Testis (tissue), 3 donors: ENCODE data around the gene SAP30BP. TPM values are rescaled to one million over a fixed set of nuclear protein-coding genes. Genes with fewer than 3 reads are reported as not detected.
A peak's percentile ranks its signal among the peaks of the same experiment; 100 is the strongest.

Experiments
- DNase-seq: peaks from one replicate; pipeline ENCODE4 v3.0.0-alpha.2; 2019
- H3K27ac ChIP-seq, 2 donors: fragments of 200-600 bp; sonication (generic); one replicate each; pipeline ENCODE4 v1.5.1; 2019
- H3K27me3 ChIP-seq: fragments of 200-600 bp; sonication (generic); one replicate; pipeline ENCODE4 v1.5.1; 2019
- H3K36me3 ChIP-seq: fragments of 200-600 bp; sonication (generic); one replicate; pipeline ENCODE4 v1.5.1; 2017; ENCODE audit warnings: low read depth; ENCODE audit errors: missing control alignments
- H3K4me1 ChIP-seq: fragments of 200-600 bp; sonication (generic); one replicate; pipeline ENCODE4 v1.5.1; 2019
- H3K4me3 ChIP-seq, 2 donors: fragments of 200-600 bp; sonication (generic); one replicate each; pipeline ENCODE4 v1.5.1; 2017 to 2019
- H3K9me3 ChIP-seq: fragments of 200-600 bp; sonication (generic); one replicate; pipeline ENCODE4 v1.5.1; 2017
- POLR2A ChIP-seq: fragments of 450-650 bp; IDR thresholded peaks from one replicate; pipeline ENCODE4 v1.6.1; 2017; ENCODE audit warnings: antibody characterized with exemption, mild to moderate bottlenecking, moderate library complexity
- WGBS, 2 donors: methylation state at CpG; one replicate each; pipeline ENCODE4 v1.1.5; 2018; 5-methylcytosine and 5-hydroxymethylcytosine counted together
- intact Hi-C: fragments of 100-400 bp; cut with DNase I; formaldehyde crosslinking; loops from one replicate; pipeline ENCODE4 v1.15.1; 2023; ENCODE audit warnings: low total_unique reads
- polyA plus RNA-seq: library from polyadenylated mRNA; stranded (reverse); fragments of 350-450 nt; fragmentation: Illumina TruSeq; extraction: RNeasy Lipid Tissue Mini Kit (QIAGEN cat#74804); gene quantifications from one replicate; pipeline ENCODE4 v1.2.3, GENCODE V29; 2014; ENCODE audit warnings: low read depth, low replicate concordance; ENCODE audit not compliant: insufficient read depth
- total RNA-seq, 2 donors: library from RNA; depleted of rRNA; stranded (reverse); fragments of >200 nt; gene quantifications; one replicate each; pipeline ENCODE4 v1.2.3, GENCODE V29; 2016
- TF ChIP-seq, protein P1 (sequence below), 3 experiments: fragments of 450-650 bp in 2 of 3; fragments of 200-600 bp in 1 of 3; sonication (generic) in 1 of 3; IDR thresholded peaks; one replicate each; pipeline ENCODE4 v1.5.1; 2016 to 2019; ENCODE audit warnings: antibody characterized with exemption in 3 of 3, mild to moderate bottlenecking in 2 of 3, moderate library complexity in 1 of 3

The SAP30BP gene
- total and polyA plus RNA-seq, 3 donors from 2014 or later, result 78.4 to 95.9 (median 86.9) TPM

DNA sequence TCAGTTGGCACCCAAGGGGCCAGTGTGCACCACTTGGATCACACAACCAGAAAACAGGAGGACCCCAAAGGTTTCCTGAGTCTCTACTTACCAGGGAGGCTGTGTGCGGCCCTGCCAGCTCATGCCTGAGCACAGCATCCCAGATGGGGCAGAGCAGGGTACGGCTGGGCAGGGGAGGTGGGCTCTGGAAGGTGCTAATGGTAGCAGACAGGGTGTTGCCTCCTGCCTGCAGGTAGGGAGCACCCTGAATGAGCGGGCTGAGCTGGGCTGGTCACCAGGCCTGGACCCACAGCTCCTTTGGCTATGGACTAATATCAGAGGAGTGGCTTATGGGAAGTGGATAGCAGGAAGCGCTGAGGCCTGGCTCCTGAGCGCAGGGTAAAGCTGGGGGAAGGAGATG, 14.8 kb upstream of the SAP30BP start:
- H3K27me3 ChIP-seq, result no peaks in the 10 kb centered on the region
- no peaks in the 10 kb centered on the region for H3K9me3 ChIP-seq
- no peak for TF ChIP-seq POLR2A
- TF ChIP-seq, protein P1, sequence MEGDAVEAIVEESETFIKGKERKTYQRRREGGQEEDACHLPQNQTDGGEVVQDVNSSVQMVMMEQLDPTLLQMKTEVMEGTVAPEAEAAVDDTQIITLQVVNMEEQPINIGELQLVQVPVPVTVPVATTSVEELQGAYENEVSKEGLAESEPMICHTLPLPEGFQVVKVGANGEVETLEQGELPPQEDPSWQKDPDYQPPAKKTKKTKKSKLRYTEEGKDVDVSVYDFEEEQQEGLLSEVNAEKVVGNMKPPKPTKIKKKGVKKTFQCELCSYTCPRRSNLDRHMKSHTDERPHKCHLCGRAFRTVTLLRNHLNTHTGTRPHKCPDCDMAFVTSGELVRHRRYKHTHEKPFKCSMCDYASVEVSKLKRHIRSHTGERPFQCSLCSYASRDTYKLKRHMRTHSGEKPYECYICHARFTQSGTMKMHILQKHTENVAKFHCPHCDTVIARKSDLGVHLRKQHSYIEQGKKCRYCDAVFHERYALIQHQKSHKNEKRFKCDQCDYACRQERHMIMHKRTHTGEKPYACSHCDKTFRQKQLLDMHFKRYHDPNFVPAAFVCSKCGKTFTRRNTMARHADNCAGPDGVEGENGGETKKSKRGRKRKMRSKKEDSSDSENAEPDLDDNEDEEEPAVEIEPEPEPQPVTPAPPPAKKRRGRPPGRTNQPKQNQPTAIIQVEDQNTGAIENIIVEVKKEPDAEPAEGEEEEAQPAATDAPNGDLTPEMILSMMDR (IDR thresholded peaks at IDR 0.05), result no peak
- no peak for DNase-seq
- no peaks in the 10 kb centered on the region for H3K4me1 ChIP-seq
- 94 to 100% methylated on average over 3 to 5 of the region's 5 CpGs for WGBS, 2 donors
- H3K36me3 ChIP-seq, result no peaks in the 10 kb centered on the region
- intact Hi-C loops, result no loop called here
- H3K27ac ChIP-seq, result no peak overlapping the region
- H3K4me3 ChIP-seq, result no peak overlapping the region

GRCh38 chr17:75652934-75653549, 14.1 kb upstream of the SAP30BP start:
- no peaks in the 10 kb centered on the region for H3K27me3 ChIP-seq
- WGBS, 2 donors, result 65 to 76% methylated on average over 6 of the region's 6 CpGs
- no peak overlapping the region for H3K4me3 ChIP-seq
- no peaks in the 10 kb centered on the region for H3K4me1 ChIP-seq
- DNase-seq, result peak; percentile 45
- H3K9me3 ChIP-seq, result no peaks in the 10 kb centered on the region
- H3K27ac ChIP-seq, result no peak overlapping the region
- no peaks in the 10 kb centered on the region for H3K36me3 ChIP-seq
- intact Hi-C loops, result no loop called here
- TF ChIP-seq POLR2A, result no peak
- TF ChIP-seq, protein P1 (IDR thresholded peaks at IDR 0.05), result peak; percentile 17 to 59 (median 22)

DNA sequence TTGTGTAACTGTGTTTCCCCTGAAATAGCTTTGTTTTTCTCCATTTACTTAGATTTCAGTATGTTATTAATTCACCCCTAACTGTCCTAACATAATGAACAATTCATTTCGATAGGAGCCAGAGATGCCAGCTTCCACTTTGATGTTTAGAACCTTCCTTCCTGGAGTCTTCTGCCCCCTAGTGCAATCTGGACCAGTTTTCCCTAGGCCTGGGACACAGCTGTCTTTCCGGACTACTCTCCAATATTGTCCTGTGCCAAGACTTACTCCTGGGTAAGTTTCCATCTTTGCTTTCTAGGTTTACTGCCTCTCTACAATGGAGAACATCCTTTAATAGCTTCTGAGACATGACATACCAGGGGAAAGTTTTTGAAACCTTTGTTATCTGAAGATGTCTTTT, 13.0 kb upstream of the SAP30BP start:
- no peak for DNase-seq
- Histone ChIP-seq H3K4me3 (no peak overlapping the region), H3K36me3 (no peaks in the 10 kb centered on the region), H3K27me3 (no peaks in the 10 kb centered on the region), H3K9me3 (no peaks in the 10 kb centered on the region), H3K4me1 (no peaks in the 10 kb centered on the region), H3K27ac (no peak overlapping the region)
- intact Hi-C loops, result no loop called here
- no peak for TF ChIP-seq POLR2A
- TF ChIP-seq, protein P1 (IDR thresholded peaks at IDR 0.05), result no peak
- WGBS, 2 donors, result 36 to 56% methylated on average over 2 of the region's 2 CpGs

DNA sequence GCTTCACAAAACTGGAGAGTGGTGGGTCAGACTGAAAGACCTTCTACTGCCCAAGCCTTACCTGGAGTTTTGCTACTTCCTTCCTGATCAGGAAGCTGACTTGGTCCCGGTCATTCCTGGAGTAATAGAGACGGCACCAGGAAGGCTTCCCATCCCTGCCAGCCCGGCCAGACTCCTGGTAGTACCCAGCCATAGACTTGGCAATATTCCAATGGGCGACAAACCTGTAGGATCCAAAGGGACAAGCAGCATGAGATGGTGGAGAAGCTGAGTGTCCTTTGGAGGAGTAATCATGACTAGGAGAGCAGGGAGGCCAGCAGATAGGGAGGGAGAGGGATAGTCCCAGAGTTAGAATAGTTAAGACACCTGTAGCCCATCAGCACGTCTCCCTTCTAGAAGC, 8.9 kb upstream of the SAP30BP start:
- TF ChIP-seq POLR2A, result no peak
- TF ChIP-seq, protein P1 (IDR thresholded peaks at IDR 0.05), result no peak
- Histone ChIP-seq H3K4me3 (no peak overlapping the region), H3K9me3 (no peaks in the 10 kb centered on the region), H3K27me3 (no peaks in the 10 kb centered on the region), H3K4me1 (no peaks in the 10 kb centered on the region), H3K27ac (no peak overlapping the region), H3K36me3 (no peaks in the 10 kb centered on the region)
- intact Hi-C loops, result no loop called here
- WGBS, 2 donors, result 87% methylated on average over 5 of the region's 5 CpGs
- DNase-seq, result no peak

- TF ChIP-seq, protein P1 (IDR thresholded peaks at IDR 0.05), result no peak
- no peak for TF ChIP-seq POLR2A
- Histone ChIP-seq H3K4me1 (peaks cover 7% of the 10 kb centered on the region), H3K36me3 (no peaks in the 10 kb centered on the region), H3K27me3 (no peaks in the 10 kb centered on the region), H3K4me3 (no peak overlapping the region), H3K27ac (no peak overlapping the region), H3K9me3 (no peaks in the 10 kb centered on the region)
- intact Hi-C loops, result no loop called here
- peak; percentile 35 for DNase-seq
- WGBS, 2 donors, result 75 to 81% methylated on average over 4 of the region's 4 CpGs
Observed at GRCh38 chr17:75661531-75661930, 5.6 kb upstream of the SAP30BP start.
